Measurements from ENCODE around the gene ZC3H18.
A peak's percentile ranks its signal among the peaks of the same experiment; 100 is the strongest.

ZC3H18 gene

DNA sequence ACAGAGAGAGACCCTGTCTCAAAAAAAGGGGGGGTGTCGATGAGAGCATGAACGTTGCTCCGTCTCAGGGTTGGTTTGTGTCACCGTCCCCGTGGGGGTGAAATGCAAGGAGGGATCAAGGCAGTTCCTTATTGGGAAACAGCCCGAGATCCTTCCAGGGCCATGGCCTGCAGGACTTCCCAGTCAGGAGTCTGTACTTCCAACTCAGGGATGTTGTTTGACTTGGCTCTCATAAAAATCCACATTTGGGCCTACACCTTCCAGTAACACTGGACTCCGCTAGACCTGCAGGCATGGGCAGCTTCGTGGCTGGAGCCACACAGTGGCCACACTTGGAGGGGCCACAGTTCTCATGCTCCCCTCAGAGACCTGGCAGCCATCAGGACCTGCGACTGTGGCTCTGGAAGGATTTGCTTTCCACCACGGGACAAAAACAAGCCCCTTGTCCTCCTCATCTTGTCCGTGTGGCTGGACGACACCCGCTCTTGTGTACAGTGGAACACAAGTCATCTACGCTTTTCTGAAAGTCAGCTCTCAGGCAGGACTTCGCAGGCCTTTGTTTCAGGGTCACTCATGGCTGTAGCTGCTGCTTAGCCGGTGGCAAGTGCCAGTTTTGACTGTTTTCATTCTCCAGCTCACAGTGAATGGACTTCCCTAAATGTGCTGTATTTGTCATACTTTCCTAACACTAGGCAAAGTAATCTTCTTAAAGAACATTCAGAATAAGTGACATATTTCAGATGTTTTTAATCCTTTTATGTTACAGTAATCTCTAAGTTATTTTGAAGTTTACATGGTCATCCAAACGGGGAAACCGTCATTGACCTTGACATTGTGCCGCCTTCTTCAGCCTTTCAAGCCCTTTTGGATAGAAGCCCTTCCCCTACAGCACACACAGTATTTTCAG lies 44.0 kb downstream of the ZC3H18 start:
- H3K27ac ChIP-seq: peak overlapping the region; percentile 38
- no peak for TF ChIP-seq ZFX (IDR thresholded peaks at IDR 0.05)
- TF ChIP-seq, protein P1, sequence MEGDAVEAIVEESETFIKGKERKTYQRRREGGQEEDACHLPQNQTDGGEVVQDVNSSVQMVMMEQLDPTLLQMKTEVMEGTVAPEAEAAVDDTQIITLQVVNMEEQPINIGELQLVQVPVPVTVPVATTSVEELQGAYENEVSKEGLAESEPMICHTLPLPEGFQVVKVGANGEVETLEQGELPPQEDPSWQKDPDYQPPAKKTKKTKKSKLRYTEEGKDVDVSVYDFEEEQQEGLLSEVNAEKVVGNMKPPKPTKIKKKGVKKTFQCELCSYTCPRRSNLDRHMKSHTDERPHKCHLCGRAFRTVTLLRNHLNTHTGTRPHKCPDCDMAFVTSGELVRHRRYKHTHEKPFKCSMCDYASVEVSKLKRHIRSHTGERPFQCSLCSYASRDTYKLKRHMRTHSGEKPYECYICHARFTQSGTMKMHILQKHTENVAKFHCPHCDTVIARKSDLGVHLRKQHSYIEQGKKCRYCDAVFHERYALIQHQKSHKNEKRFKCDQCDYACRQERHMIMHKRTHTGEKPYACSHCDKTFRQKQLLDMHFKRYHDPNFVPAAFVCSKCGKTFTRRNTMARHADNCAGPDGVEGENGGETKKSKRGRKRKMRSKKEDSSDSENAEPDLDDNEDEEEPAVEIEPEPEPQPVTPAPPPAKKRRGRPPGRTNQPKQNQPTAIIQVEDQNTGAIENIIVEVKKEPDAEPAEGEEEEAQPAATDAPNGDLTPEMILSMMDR (conservative IDR thresholded peaks at IDR 0.05): no peak

DNA sequence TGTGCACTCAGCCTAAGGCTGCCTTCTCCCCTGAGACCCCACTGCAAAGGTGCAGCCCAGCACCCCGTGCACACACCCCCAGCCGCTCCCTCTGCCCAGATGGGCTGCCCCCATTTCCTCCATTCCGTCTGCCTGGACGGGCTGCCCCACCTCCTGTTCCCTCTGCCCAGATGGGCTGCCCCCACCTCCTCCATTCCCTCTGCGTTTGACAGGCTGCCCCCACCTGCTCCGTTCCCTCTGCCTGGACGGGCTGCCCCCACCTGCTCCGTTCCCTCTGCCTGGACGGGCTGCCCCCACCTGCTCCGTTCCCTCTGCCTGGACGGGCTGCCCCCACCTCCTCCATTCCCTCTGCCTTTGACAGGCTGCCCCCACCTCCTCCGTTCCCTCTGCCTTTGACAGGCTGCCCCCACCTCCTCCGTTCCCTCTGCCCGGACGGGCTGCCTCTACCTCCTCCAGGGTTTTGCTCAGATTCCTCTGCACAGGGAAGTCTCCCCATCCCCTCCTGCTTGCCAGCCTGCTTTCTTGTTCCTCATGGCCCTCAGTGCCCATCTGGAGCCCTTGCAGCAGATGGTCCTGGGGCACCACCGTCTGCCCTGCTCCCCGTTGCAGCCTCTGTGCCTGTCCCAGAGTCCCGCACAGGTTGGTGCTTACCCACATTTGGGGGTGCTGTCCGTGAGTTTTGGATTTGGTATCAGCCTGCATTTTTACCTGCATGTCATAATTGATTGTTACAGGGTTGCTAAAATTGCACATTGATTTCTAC lies 44.8 kb downstream of the ZC3H18 start:
- H3K27ac ChIP-seq: peak overlapping the region; percentile 81
- TF ChIP-seq, protein P1 (conservative IDR thresholded peaks at IDR 0.05): no peak
- no peak for TF ChIP-seq ZFX (IDR thresholded peaks at IDR 0.05)

DNA sequence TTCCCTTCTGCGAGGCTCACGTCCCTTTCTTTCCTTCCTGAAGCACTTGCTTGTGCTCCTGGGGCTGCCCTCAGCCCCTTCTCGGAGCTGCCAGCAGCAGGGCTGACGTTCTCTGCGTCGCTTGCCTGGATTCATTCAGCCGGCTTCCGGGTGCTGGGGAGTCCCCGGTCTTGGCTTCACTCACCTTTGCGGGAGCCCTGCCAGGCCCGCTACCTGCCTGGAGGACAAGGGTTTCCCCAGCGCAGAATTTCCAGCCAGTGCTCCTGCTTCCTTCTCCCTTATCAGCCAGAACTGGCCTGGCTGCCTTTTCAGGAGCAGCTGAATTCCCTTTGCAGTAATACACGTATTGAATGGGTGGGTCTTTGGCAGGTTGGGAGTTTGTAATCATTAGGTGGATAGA lies 46.1 kb downstream of the ZC3H18 start:
- peak overlapping the region; percentile 81 for H3K27ac ChIP-seq

DNA sequence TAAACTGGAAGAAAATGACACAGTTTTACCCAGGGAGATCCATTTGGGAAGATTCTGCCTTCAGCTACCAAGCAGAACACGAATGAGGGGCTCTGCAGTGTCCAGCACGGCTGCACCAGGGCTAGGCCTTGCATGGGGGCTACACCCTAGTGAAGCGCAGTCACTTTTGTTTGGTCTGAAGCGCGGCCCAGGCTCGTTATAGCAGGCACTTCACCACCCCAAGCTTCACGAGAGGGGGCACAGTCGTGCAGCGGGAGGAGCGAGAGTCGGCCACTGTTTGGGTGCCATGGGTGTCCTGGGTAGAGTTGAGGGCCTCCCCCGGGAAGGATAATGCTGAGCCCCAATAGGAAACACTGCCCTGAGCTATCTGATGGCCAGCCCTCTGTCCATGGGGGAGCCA lies 46.5 kb downstream of the ZC3H18 start:
- peak overlapping the region; percentile 81 for H3K27ac ChIP-seq
- TF ChIP-seq ZFX (IDR thresholded peaks at IDR 0.05): no peak
- TF ChIP-seq, protein P1 (conservative IDR thresholded peaks at IDR 0.05): no peak

More for the DNA sequence above, 46.1 kb downstream of the ZC3H18 start:
- TF ChIP-seq, protein P1 (conservative IDR thresholded peaks at IDR 0.05): no peak
- TF ChIP-seq ZFX (IDR thresholded peaks at IDR 0.05): no peak

DNA sequence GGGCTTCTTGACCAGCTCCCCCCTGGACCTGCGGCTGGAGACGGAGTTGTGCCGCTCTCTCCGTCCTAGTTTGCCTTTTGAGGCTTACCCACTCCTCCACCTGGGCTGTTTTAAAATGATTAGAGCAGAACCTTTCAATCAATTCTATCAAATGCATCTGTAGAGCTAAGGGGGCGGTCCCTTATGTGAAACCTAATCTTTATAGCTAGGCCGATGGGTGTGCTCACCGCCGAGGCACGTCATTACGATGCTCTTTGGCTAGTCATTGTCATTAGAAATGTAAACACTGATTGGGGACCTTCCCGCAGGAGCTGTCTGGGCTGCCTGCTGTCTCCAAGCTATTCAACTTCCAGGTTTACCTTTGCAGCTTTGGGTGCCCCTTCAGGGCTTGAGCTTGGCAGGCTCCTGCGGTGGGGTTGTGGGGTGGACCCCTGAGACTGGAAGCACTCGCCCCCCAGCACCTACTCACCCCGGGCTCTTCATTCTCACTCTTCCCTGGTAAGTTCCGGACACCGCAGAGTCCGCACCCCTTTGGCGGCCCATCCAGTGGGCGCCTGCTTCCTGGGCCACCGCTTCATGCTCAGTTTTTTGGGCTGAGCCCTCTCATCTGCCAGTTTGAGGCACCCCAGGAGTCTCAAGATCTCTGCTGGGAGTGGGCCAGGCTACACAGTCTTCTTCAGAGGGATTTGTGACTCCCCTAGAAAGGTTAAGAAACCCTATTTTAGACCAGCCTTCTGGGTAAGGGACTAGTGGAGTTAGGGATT lies 47.2 kb downstream of the ZC3H18 start:
- no peak for TF ChIP-seq ZFX (IDR thresholded peaks at IDR 0.05)
- TF ChIP-seq, protein P1 (conservative IDR thresholded peaks at IDR 0.05): no peak
- peak overlapping the region; percentile 81 for H3K27ac ChIP-seq

DNA sequence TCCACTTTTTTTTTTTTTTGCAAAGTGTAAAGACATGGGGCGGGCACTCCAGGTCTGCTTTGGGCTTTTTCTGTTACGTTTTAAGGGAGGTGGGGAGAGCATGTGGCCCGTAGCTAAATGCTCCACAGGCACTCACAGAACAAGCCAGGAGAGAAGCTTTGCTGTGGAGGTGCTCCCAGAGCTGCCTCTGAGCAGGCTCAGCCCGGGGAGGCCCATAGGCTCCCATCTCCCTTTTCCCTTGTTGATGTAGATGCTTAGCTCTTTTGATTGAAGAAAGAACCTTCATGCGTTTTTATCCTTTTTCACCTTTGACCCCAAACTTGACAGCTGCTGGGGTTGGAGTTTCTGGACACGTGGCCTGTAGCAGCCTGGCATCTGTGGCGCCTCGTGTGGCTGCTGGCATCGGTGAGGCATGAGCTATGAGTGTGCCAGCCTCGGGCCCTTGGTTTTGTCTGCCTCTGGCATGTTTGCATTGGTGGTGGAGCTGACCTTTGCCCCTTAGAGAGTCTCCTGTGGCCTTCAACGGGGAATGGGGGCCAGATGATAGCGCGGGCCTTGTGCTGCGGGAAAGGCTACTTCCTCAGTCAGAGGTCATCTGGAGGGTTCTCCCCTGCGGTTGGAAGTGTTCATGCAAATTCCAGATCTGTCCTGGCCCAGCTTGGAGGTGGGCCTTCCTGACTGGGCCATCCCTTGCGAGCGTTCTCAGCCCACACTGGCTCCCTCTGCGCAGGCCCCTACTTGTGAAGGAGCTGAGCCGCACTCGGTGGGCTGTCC lies 48.2 kb downstream of the ZC3H18 start:
- H3K27ac ChIP-seq: peak overlapping the region; percentile 81
- no peak for TF ChIP-seq ZFX (IDR thresholded peaks at IDR 0.05)
- TF ChIP-seq, protein P1 (conservative IDR thresholded peaks at IDR 0.05): no peak
